Progenitor cell of endocrine pancreas (in vitro differentiated cells): ENCODE results near the gene ODAM. TPM values are rescaled to one million over a fixed set of nuclear protein-coding genes. Genes with fewer than 3 reads are reported as not detected.
"Not testable (repeated sequence)": the region's sequence is repeated elsewhere in the genome, so short reads cannot be mapped to it uniquely, and the experiment has no call there.

Source experiments
- DNase-seq: peaks from one replicate; pipeline ENCODE4 v3.0.0; 2021; ENCODE audit warnings: low spot score; ENCODE audit not compliant: unreplicated experiment
- H3K27ac Mint-ChIP-seq: 2 replicates; pipeline ENCODE4 v1.8.0; 2021; ENCODE audit warnings: mild to moderate bottlenecking, moderate library complexity, mixed read lengths
- H3K27me3 Mint-ChIP-seq: 2 replicates; pipeline ENCODE4 v1.8.0; 2021; ENCODE audit warnings: mixed read lengths
- H3K36me3 Mint-ChIP-seq: 2 replicates; pipeline ENCODE4 v1.8.0; 2022; ENCODE audit warnings: mixed read lengths; ENCODE audit not compliant: insufficient read depth
- H3K4me1 Mint-ChIP-seq: 2 replicates; pipeline ENCODE4 v1.8.0; 2021; ENCODE audit warnings: low read depth, mixed read lengths
- H3K4me3 Mint-ChIP-seq: 2 replicates; pipeline ENCODE4 v1.8.0; 2021; ENCODE audit warnings: low read depth, mild to moderate bottlenecking, moderate library complexity, mixed read lengths
- H3K9me3 Mint-ChIP-seq: 2 replicates; pipeline ENCODE4 v1.8.0; 2021; ENCODE audit warnings: low read depth, mixed read lengths
- total RNA-seq: library from RNA; stranded (reverse); gene quantifications from 2 replicates; pipeline ENCODE4 v1.2.1, GENCODE V29; 2021
- TF ChIP-seq, protein P1 (sequence below): fragments of 200-600 bp; sonication (generic); IDR thresholded peaks from one replicate; pipeline ENCODE4 v1.5.0; 2021; ENCODE audit warnings: antibody characterized with exemption, mild to moderate bottlenecking; ENCODE audit not compliant: unreplicated experiment

The ODAM gene
- total RNA-seq, 1 donor from 2014 or later = not detected

- Mint-ChIP-seq H3K27ac (no peak overlapping the region), H3K4me3 (no peak overlapping the region), H3K27me3 (no peaks in the 10 kb centered on the region), H3K9me3 (peaks cover 6% of the 10 kb centered on the region), H3K36me3 (no peaks in the 10 kb centered on the region), H3K4me1 (peaks cover 6% of the 10 kb centered on the region)
- TF ChIP-seq, protein P1, sequence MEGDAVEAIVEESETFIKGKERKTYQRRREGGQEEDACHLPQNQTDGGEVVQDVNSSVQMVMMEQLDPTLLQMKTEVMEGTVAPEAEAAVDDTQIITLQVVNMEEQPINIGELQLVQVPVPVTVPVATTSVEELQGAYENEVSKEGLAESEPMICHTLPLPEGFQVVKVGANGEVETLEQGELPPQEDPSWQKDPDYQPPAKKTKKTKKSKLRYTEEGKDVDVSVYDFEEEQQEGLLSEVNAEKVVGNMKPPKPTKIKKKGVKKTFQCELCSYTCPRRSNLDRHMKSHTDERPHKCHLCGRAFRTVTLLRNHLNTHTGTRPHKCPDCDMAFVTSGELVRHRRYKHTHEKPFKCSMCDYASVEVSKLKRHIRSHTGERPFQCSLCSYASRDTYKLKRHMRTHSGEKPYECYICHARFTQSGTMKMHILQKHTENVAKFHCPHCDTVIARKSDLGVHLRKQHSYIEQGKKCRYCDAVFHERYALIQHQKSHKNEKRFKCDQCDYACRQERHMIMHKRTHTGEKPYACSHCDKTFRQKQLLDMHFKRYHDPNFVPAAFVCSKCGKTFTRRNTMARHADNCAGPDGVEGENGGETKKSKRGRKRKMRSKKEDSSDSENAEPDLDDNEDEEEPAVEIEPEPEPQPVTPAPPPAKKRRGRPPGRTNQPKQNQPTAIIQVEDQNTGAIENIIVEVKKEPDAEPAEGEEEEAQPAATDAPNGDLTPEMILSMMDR = no peak
- no peak for DNase-seq
Measured at GRCh38 chr4:70192895-70193294, 2.6 kb upstream of the ODAM start.

- TF ChIP-seq, protein P1 = no peak
Measured at GRCh38 chr4:70196857-70197256, 1.3 kb downstream of the ODAM start.

DNA sequence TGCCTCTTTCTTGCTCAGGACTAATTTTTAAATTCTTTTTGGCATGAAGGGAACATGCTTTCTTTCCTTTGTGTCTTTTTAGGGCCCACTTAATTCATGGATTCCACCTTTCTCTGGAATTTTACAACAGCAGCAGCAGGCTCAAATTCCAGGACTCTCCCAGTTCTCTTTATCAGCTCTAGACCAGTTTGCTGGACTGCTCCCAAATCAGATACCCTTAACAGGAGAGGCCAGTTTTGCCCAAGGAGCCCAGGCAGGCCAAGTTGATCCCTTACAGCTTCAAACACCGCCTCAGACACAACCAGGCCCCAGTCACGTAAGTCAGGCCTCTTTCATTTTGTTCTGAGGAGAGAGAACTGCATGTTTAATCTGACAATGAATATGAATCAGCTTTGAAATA, 2.3 kb downstream of the ODAM start:
- DNase-seq = no peak
- Mint-ChIP-seq H3K4me1 (peaks cover 7% of the 10 kb centered on the region), H3K4me3 (no peak overlapping the region), H3K9me3 (no peaks in the 10 kb centered on the region), H3K27ac (peak overlapping the region; percentile 50), H3K36me3 (no peaks in the 10 kb centered on the region), H3K27me3 (no peaks in the 10 kb centered on the region)
- TF ChIP-seq, protein P1 = no peak

More at GRCh38 chr4:70196857-70197256, 1.3 kb downstream of the ODAM start:
- Mint-ChIP-seq H3K36me3 (no peaks in the 10 kb centered on the region), H3K27me3 (no peaks in the 10 kb centered on the region), H3K4me3 (no peak overlapping the region), H3K27ac (no peak overlapping the region), H3K4me1 (peaks cover 9% of the 10 kb centered on the region), H3K9me3 (no peaks in the 10 kb centered on the region)
- no peak for DNase-seq

- H3K27ac Mint-ChIP-seq = no peak overlapping the region
- H3K4me3 Mint-ChIP-seq = no peak overlapping the region
- H3K27me3 Mint-ChIP-seq = no peaks in the 10 kb centered on the region
- H3K9me3 Mint-ChIP-seq = peaks cover 3% of the 10 kb centered on the region
- H3K4me1 Mint-ChIP-seq = peaks cover 3% of the 10 kb centered on the region
- DNase-seq = no peak
- no peaks in the 10 kb centered on the region for H3K36me3 Mint-ChIP-seq
- TF ChIP-seq, protein P1 = no peak
Measured at GRCh38 chr4:70203601-70204000, 8.1 kb downstream of the ODAM start.

DNA sequence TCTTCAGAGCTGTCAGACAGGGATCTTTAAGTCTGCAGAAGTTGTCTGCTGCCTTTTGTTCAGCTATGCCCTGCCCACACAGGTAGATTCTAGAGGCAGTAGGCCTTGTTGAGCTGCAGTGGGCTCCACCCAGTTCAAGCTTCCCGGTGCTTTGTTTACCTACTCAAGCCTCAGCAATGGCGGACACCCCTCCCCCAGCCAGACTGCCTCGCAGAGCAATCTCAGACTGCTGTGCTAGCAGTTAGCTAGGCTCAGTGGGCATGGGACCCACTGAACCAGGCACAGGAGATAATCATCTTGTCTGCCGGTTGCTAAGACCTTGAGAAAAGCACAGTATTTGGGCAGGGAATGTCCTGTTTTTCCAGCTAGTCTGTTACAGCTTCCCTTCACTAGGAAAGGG, 17.2 kb downstream of the ODAM start:
- not testable (repeated sequence) for H3K4me3 Mint-ChIP-seq, H3K4me1 Mint-ChIP-seq, H3K27ac Mint-ChIP-seq

GRCh38 chr4:70216109-70216508, 20.6 kb downstream of the ODAM start:
- H3K36me3 Mint-ChIP-seq, DNase-seq, H3K4me1 Mint-ChIP-seq, H3K27ac Mint-ChIP-seq, H3K27me3 Mint-ChIP-seq, H3K4me3 Mint-ChIP-seq: not testable (repeated sequence)
- H3K9me3 Mint-ChIP-seq = peaks cover 11% of the 10 kb centered on the region

More for the DNA sequence above, 17.2 kb downstream of the ODAM start:
- not testable (repeated sequence) for H3K27me3 Mint-ChIP-seq, H3K36me3 Mint-ChIP-seq, DNase-seq
- peaks cover 19% of the 10 kb centered on the region for H3K9me3 Mint-ChIP-seq

DNA sequence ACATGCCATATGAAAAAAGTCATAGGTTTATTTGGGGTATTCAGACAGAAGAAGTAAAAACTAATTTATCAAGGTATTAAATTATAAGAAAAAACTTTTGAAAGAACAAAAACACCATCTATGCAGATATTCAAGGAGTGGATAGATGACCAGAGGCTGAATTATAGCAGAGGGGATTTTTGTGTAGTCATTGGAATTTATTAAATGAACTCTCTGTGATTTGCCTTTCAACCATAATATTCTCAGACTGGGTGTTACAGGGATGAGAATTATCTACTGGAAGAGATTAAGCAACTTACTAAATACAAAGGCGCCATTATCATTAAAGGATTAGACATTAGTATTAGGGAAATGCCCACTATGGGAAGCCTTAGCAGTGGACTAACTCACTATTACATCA, 21.0 kb downstream of the ODAM start:
- not testable (repeated sequence) for H3K9me3 Mint-ChIP-seq, H3K4me1 Mint-ChIP-seq, H3K27me3 Mint-ChIP-seq, H3K27ac Mint-ChIP-seq, H3K4me3 Mint-ChIP-seq, DNase-seq, H3K36me3 Mint-ChIP-seq

- not testable (repeated sequence) for H3K4me3 Mint-ChIP-seq, DNase-seq, H3K4me1 Mint-ChIP-seq, H3K36me3 Mint-ChIP-seq, H3K27ac Mint-ChIP-seq, H3K27me3 Mint-ChIP-seq, H3K9me3 Mint-ChIP-seq
Measured at GRCh38 chr4:70221389-70221788, 25.9 kb downstream of the ODAM start.

GRCh38 chr4:70221818-70222217, 26.3 kb downstream of the ODAM start:
- H3K9me3 Mint-ChIP-seq, H3K4me3 Mint-ChIP-seq, H3K27me3 Mint-ChIP-seq, H3K4me1 Mint-ChIP-seq, DNase-seq, H3K36me3 Mint-ChIP-seq, H3K27ac Mint-ChIP-seq: not testable (repeated sequence)
